Loucy (cell line): ENCODE results near the gene CREBL2.

Experiments used
- EZH2phosphoT487 ChIP-seq: fragments of 200-600 bp; IDR thresholded peaks from 2 replicates; pipeline ENCODE4 v1.6.1; 2018; ENCODE audit warnings: antibody characterized with exemption, mild to moderate bottlenecking, moderate library complexity, borderline replicate concordance
- TF ChIP-seq, protein P1 (sequence below): fragments of 200-600 bp; sonication (generic); conservative IDR thresholded peaks from 2 replicates; pipeline ENCODE4 v1.5.1; 2014; ENCODE audit warnings: mild to moderate bottlenecking, antibody characterized with exemption, low read length

GRCh38 chr12:12654691-12655460, 43.2 kb downstream of the CREBL2 start:
- TF ChIP-seq, protein P1, sequence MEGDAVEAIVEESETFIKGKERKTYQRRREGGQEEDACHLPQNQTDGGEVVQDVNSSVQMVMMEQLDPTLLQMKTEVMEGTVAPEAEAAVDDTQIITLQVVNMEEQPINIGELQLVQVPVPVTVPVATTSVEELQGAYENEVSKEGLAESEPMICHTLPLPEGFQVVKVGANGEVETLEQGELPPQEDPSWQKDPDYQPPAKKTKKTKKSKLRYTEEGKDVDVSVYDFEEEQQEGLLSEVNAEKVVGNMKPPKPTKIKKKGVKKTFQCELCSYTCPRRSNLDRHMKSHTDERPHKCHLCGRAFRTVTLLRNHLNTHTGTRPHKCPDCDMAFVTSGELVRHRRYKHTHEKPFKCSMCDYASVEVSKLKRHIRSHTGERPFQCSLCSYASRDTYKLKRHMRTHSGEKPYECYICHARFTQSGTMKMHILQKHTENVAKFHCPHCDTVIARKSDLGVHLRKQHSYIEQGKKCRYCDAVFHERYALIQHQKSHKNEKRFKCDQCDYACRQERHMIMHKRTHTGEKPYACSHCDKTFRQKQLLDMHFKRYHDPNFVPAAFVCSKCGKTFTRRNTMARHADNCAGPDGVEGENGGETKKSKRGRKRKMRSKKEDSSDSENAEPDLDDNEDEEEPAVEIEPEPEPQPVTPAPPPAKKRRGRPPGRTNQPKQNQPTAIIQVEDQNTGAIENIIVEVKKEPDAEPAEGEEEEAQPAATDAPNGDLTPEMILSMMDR, result no peak
- no peak for TF ChIP-seq EZH2phosphoT487
